ENCODE measurements around the gene ROBO1.
"Not testable (repeated sequence)": the region's sequence is repeated elsewhere in the genome, so short reads cannot be mapped to it uniquely, and the experiment has no call there.

ROBO1 gene

GRCh38 chr3:79236496-79236895 is 531.3 kb downstream of the ROBO1 start:
- DNase-seq (ENCODE audit: low spot score): no peak

GRCh38 chr3:79233431-79234060 is 534.3 kb downstream of the ROBO1 start:
- DNase-seq (ENCODE audit: low spot score): no peak

- no peak for DNase-seq (ENCODE audit: low spot score)
Measured at GRCh38 chr3:79230266-79230665, 537.5 kb downstream of the ROBO1 start.

GRCh38 chr3:79217096-79217495 is 550.7 kb downstream of the ROBO1 start:
- no peak for DNase-seq (ENCODE audit: low spot score)

GRCh38 chr3:79215286-79215685 is 552.5 kb downstream of the ROBO1 start:
- no peak for DNase-seq (ENCODE audit: low spot score)

- DNase-seq (ENCODE audit: low spot score): no peak
Measured at GRCh38 chr3:79211586-79212359, 556.0 kb downstream of the ROBO1 start.

- DNase-seq (ENCODE audit: low spot score): no peak
Measured at GRCh38 chr3:79204351-79204750, 563.4 kb downstream of the ROBO1 start.

- DNase-seq (ENCODE audit: low spot score): no peak
Measured at GRCh38 chr3:79203144-79203519, 564.7 kb downstream of the ROBO1 start.

GRCh38 chr3:79202471-79203143 is 565.2 kb downstream of the ROBO1 start:
- no peak for DNase-seq (ENCODE audit: low spot score)

GRCh38 chr3:79200456-79200855 is 567.3 kb downstream of the ROBO1 start:
- DNase-seq (ENCODE audit: low spot score): no peak

GRCh38 chr3:79199966-79200365 is 567.8 kb downstream of the ROBO1 start:
- no peak for DNase-seq (ENCODE audit: low spot score)

GRCh38 chr3:79187426-79187825 is 580.4 kb downstream of the ROBO1 start:
- no peak for DNase-seq (ENCODE audit: low spot score)

GRCh38 chr3:79184251-79184650 is 583.5 kb downstream of the ROBO1 start:
- DNase-seq (ENCODE audit: low spot score): no peak

- no peak for DNase-seq (ENCODE audit: low spot score)
Measured at GRCh38 chr3:79183496-79183895, 584.3 kb downstream of the ROBO1 start.

- no peak for DNase-seq (ENCODE audit: low spot score)
Measured at GRCh38 chr3:79178471-79179180, 589.2 kb downstream of the ROBO1 start.

GRCh38 chr3:79175870-79176269 is 591.9 kb downstream of the ROBO1 start:
- no peak for DNase-seq (ENCODE audit: low spot score)

- not testable (repeated sequence) for DNase-seq (ENCODE audit: low spot score)
Measured at GRCh38 chr3:79173259-79173658, 594.5 kb downstream of the ROBO1 start.

GRCh38 chr3:79172241-79172640 is 595.6 kb downstream of the ROBO1 start:
- DNase-seq (ENCODE audit: low spot score): no peak

- DNase-seq (ENCODE audit: low spot score): no peak
Measured at GRCh38 chr3:79170021-79170420, 597.8 kb downstream of the ROBO1 start.

- DNase-seq (ENCODE audit: low spot score): peak; percentile 77
Measured at GRCh38 chr3:79167651-79168416, 600.0 kb downstream of the ROBO1 start.

GRCh38 chr3:79162653-79163052 is 605.1 kb downstream of the ROBO1 start:
- no peak for DNase-seq (ENCODE audit: low spot score)

- no peak for DNase-seq (ENCODE audit: low spot score)
Measured at GRCh38 chr3:79161941-79162340, 605.9 kb downstream of the ROBO1 start.

Data from RKO (cell line).